HEK293 (cell line): Measurements from ENCODE around the gene PDIA5.

Experiments
- CTCF ChIA-PET: fragments of 350-600 bp; formaldehyde crosslinking; extraction: SDS; loops from one replicate; lab custom pipeline; 2021; ENCODE audit warnings: antibody characterized with exemption; lab: Yijun Ruan, JAX
- POLR2A ChIA-PET: fragments of 300-600 bp; formaldehyde crosslinking; extraction: SDS; loops from one replicate; lab custom pipeline; 2020; ENCODE audit warnings: antibody characterized with exemption, inconsistent platforms; lab: Yijun Ruan, JAX
- H3K27ac ChIP-seq: fragments of 200-500 bp; sonication (Bioruptor generic); 2 replicates; pipeline ENCODE4 v1.5.1; 2014; ENCODE audit warnings: low read depth, low read length, control low read depth, inconsistent platforms; ENCODE audit errors: extremely low read depth
- H3K36me3 ChIP-seq, 2 experiments: fragments of 200-500 bp in 1 of 2; sonication (Bioruptor generic) in 1 of 2; 1 replicate in 1 of 2; 2 replicates in 1 of 2; pipeline ENCODE4 v1.5.1; 2014 to 2017; ENCODE audit warnings: inconsistent platforms in 2 of 2, low read length in 2 of 2; ENCODE audit not compliant: control insufficient read depth in 2 of 2, insufficient read depth in 1 of 2
- H3K4me1 ChIP-seq: fragments of 200-500 bp; sonication (Bioruptor generic); 2 replicates; pipeline ENCODE4 v1.5.1; 2014; ENCODE audit warnings: mild to moderate bottlenecking, low read length, inconsistent platforms; ENCODE audit not compliant: control insufficient read depth, insufficient read depth
- H3K4me3 ChIP-seq: 2 replicates; pipeline ENCODE4 v1.5.1; 2011; ENCODE audit warnings: low read depth, mild to moderate bottlenecking, control low read depth, low read length, moderate library complexity
- H3K9me3 ChIP-seq: fragments of 200-500 bp; sonication (Bioruptor generic); 2 replicates; pipeline ENCODE4 v1.5.1; 2014; ENCODE audit warnings: low read depth, low read length, inconsistent platforms; ENCODE audit not compliant: control insufficient read depth, insufficient read depth
- FEZF1 ChIP-seq: fragments of 450-650 bp; formaldehyde crosslinking; IDR thresholded peaks from 2 replicates; pipeline ENCODE4 v1.5.1; 2016; ENCODE audit warnings: missing biosample characterization, missing genetic modification characterization
- GFI1B ChIP-seq: fragments of 450-650 bp; formaldehyde crosslinking; IDR thresholded peaks from 2 replicates; pipeline ENCODE4 v1.5.1; 2016; ENCODE audit warnings: missing biosample characterization, missing genetic modification characterization
- GLIS1 ChIP-seq: fragments of 450-650 bp; formaldehyde crosslinking; IDR thresholded peaks from 2 replicates; pipeline ENCODE4 v1.5.1; 2016; ENCODE audit warnings: missing biosample characterization, missing genetic modification characterization
- KLF8 ChIP-seq: fragments of 450-650 bp; formaldehyde crosslinking; IDR thresholded peaks from 2 replicates; pipeline ENCODE4 v1.5.1; 2016; ENCODE audit warnings: missing biosample characterization, missing genetic modification characterization
- OSR2 ChIP-seq: fragments of 450-650 bp; formaldehyde crosslinking; IDR thresholded peaks from 2 replicates; pipeline ENCODE4 v1.5.1; 2016; ENCODE audit warnings: missing biosample characterization, missing genetic modification characterization
- OVOL3 ChIP-seq: fragments of 450-650 bp; formaldehyde crosslinking; IDR thresholded peaks from 2 replicates; pipeline ENCODE4 v1.5.1; 2016; ENCODE audit warnings: missing biosample characterization, missing genetic modification characterization
- SETDB1 ChIP-seq: IDR thresholded peaks from one replicate; pipeline ENCODE4 v1.6.1; 2017; ENCODE audit warnings: mild to moderate bottlenecking, low read length, moderate library complexity, mixed read lengths; ENCODE audit not compliant: insufficient read length
- WT1 ChIP-seq: fragments of 450-650 bp; formaldehyde crosslinking; IDR thresholded peaks from 2 replicates; pipeline ENCODE4 v1.5.1; 2016; ENCODE audit warnings: missing biosample characterization, missing genetic modification characterization
- YY2 ChIP-seq: fragments of 450-650 bp; formaldehyde crosslinking; IDR thresholded peaks from 2 replicates; pipeline ENCODE4 v1.5.1; 2016; ENCODE audit warnings: missing biosample characterization, missing genetic modification characterization
- ZFHX2 ChIP-seq: fragments of 450-650 bp; formaldehyde crosslinking; conservative IDR thresholded peaks from 2 replicates; pipeline ENCODE4 v1.5.1; 2016; ENCODE audit warnings: missing biosample characterization, missing genetic modification characterization
- ZNF114 ChIP-seq: fragments of 450-650 bp; formaldehyde crosslinking; IDR thresholded peaks from 2 replicates; pipeline ENCODE4 v1.5.0; 2017; ENCODE audit warnings: missing biosample characterization, missing genetic modification characterization
- ZNF157 ChIP-seq: fragments of 450-650 bp; formaldehyde crosslinking; IDR thresholded peaks from 2 replicates; pipeline ENCODE4 v1.5.1; 2016; ENCODE audit warnings: missing biosample characterization, missing genetic modification characterization
- ZNF169 ChIP-seq: fragments of 450-650 bp; formaldehyde crosslinking; IDR thresholded peaks from 2 replicates; pipeline ENCODE4 v1.5.1; 2016; ENCODE audit warnings: missing biosample characterization, missing genetic modification characterization
- ZNF184 ChIP-seq: fragments of 450-650 bp; IDR thresholded peaks from 2 replicates; pipeline ENCODE4 v1.5.1; 2018; ENCODE audit warnings: missing biosample characterization, mild to moderate bottlenecking, missing genetic modification characterization
- ZNF223 ChIP-seq: fragments of 450-650 bp; formaldehyde crosslinking; IDR thresholded peaks from 2 replicates; pipeline ENCODE4 v1.5.1; 2016; ENCODE audit warnings: missing biosample characterization, missing genetic modification characterization
- ZNF394 ChIP-seq: fragments of 450-650 bp; formaldehyde crosslinking; IDR thresholded peaks from 2 replicates; pipeline ENCODE4 v1.5.1; 2016; ENCODE audit warnings: missing biosample characterization, missing genetic modification characterization, mild to moderate bottlenecking, moderate library complexity, borderline replicate concordance
- ZNF549 ChIP-seq: fragments of 450-650 bp; IDR thresholded peaks from 2 replicates; pipeline ENCODE4 v1.5.1; 2018; ENCODE audit warnings: missing biosample characterization, missing genetic modification characterization, mild to moderate bottlenecking, inconsistent platforms, moderate library complexity
- ZNF571 ChIP-seq: fragments of 450-650 bp; formaldehyde crosslinking; IDR thresholded peaks from 2 replicates; pipeline ENCODE4 v1.5.0; 2017; ENCODE audit warnings: missing biosample characterization, missing genetic modification characterization
- ZNF610 ChIP-seq: fragments of 450-650 bp; formaldehyde crosslinking; IDR thresholded peaks from 2 replicates; pipeline ENCODE4 v1.5.1; 2016; ENCODE audit warnings: missing biosample characterization, missing genetic modification characterization, borderline replicate concordance
- ZNF623 ChIP-seq: fragments of 450-650 bp; formaldehyde crosslinking; IDR thresholded peaks from 2 replicates; pipeline ENCODE4 v1.5.1; 2016; ENCODE audit warnings: missing biosample characterization, missing genetic modification characterization
- ZNF777 ChIP-seq: fragments of 450-650 bp; formaldehyde crosslinking; IDR thresholded peaks from 2 replicates; pipeline ENCODE4 v1.5.1; 2017; ENCODE audit warnings: missing biosample characterization, missing genetic modification characterization, borderline replicate concordance
- ZNF830 ChIP-seq: fragments of 450-650 bp; IDR thresholded peaks from 2 replicates; pipeline ENCODE4 v1.5.0; 2018; ENCODE audit warnings: missing biosample characterization, missing genetic modification characterization, low read depth, mild to moderate bottlenecking, moderate library complexity
- TF ChIP-seq, protein P1 (sequence below): fragments of 450-650 bp; formaldehyde crosslinking; IDR thresholded peaks from 2 replicates; pipeline ENCODE4 v1.5.1; 2016; ENCODE audit warnings: missing biosample characterization, missing genetic modification characterization
- TF ChIP-seq, protein P2 (sequence below): fragments of 450-650 bp; formaldehyde crosslinking; IDR thresholded peaks from 2 replicates; pipeline ENCODE4 v1.5.1; 2016; ENCODE audit warnings: missing biosample characterization, missing genetic modification characterization

Gene PDIA5

DNA sequence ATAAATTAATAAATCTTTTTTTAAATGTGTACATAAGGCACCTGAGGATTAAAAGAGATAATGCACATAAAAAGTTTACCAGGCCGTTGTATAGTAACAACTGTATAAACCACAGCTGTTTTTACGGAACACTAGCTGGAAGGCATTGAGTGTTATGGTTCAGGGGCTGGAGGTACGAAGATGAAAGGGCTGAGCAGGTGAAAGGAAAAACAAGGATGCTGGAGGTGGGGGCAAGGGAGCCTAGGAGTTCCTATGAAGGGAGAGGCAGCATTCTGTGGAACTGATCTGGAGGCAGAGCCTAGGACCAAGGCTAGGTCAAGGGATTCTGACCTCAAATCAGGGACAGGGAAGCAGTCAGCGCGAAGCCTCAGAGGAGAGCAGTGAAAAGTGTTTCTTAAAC, 47.2 kb upstream of the PDIA5 start (continued):
- no peak for TF ChIP-seq ZNF157 (tag by site-specific recombination)

DNA sequence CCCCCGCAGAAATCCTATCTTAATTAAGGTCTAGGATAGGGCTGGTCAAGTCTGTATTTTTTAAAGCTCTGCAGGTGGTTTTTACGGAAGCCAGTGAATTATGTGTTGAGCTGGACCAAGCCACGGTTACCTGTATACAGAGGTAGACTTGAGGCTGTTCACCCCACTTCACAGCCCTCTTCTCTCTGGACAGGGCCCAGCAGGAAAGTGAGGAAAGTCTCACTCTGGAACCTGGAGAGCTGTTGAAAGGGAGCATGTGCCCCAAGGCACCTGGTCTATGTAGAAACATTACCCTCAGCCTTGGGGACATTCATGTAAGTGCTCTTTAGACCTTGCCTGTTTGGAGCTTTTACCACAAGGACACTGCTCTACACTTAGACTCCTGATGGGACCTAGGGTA, 46.1 kb upstream of the PDIA5 start:
- CTCF ChIA-PET, result interaction anchor here (1.2 kb wide), 1 partner anchor 46 kb away, joined by 3 read pairs; no protein-coding TSS in a partner anchor
- POLR2A ChIA-PET, result interaction anchor here (0.9 kb wide), 1 partner anchor 43 kb away, joined by 3 read pairs; no protein-coding TSS in a partner anchor
- Histone ChIP-seq H3K9me3 (no peaks in the 10 kb centered on the region), H3K36me3 (no peaks in the 10 kb centered on the region)
- no peak for TF ChIP-seq ZNF184
- TF ChIP-seq ZFHX2, result no peak
- no peak for TF ChIP-seq GLIS1 (tag by site-specific recombination)
- no peak for TF ChIP-seq ZNF169 (tag by site-specific recombination)
- no peak for TF ChIP-seq ZNF549 (tag by site-specific recombination)
- TF ChIP-seq ZNF777 (tag by site-specific recombination), result no peak
- TF ChIP-seq KLF8, result no peak
- no peak for TF ChIP-seq OVOL3 (tag by site-specific recombination)
- TF ChIP-seq ZNF571 (tag by site-specific recombination), result no peak
- TF ChIP-seq OSR2 (tag by site-specific recombination), result no peak
- TF ChIP-seq, all 188 proteins: peak for 0
- Histone ChIP-seq H3K4me3 (no peak overlapping the region), H3K4me1 (peaks cover 3% of the 10 kb centered on the region; the same call in 1 of the 2 replicates), H3K27ac (no peak overlapping the region)

DNA sequence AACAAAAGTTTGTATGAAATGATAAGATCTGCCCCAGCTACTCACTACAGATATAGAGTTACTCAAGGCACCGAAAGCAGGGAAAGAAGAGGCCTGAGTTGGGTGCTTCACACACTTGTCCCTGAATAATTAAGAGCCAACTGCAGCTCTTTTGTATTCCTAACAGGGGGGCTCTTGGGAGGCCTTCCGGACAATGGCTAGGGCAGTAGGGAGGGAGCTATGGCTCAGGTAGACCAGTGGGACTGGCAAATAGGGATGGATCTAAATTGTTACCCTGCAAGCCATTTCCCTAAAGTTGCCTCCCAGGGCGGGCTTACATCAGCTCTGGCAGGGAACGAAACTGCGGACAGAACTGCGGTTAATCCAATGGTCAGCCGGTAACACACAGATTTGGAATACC, 45.4 kb upstream of the PDIA5 start:
- ChIA-PET CTCF (interaction anchor here (1.2 kb wide), 1 partner anchor 47 kb away, joined by 3 read pairs; no protein-coding TSS in a partner anchor), POLR2A (interaction anchor here (0.9 kb wide), 1 partner anchor 43 kb away, joined by 3 read pairs; no protein-coding TSS in a partner anchor)
- H3K4me1 ChIP-seq, result peaks cover 3% of the 10 kb centered on the region; the same call in 1 of the 2 replicates
- H3K27ac ChIP-seq, result no peak overlapping the region
- no peaks in the 10 kb centered on the region for H3K9me3 ChIP-seq
- H3K36me3 ChIP-seq, result no peaks in the 10 kb centered on the region
- H3K4me3 ChIP-seq, result no peak overlapping the region
- TF ChIP-seq ZNF157 (tag by site-specific recombination), result no peak
- no peak for TF ChIP-seq YY2 (tag by site-specific recombination)
- TF ChIP-seq ZNF394, result 0 out of 2 replicates have a peak, but pooled peaks have one; percentile 33

DNA sequence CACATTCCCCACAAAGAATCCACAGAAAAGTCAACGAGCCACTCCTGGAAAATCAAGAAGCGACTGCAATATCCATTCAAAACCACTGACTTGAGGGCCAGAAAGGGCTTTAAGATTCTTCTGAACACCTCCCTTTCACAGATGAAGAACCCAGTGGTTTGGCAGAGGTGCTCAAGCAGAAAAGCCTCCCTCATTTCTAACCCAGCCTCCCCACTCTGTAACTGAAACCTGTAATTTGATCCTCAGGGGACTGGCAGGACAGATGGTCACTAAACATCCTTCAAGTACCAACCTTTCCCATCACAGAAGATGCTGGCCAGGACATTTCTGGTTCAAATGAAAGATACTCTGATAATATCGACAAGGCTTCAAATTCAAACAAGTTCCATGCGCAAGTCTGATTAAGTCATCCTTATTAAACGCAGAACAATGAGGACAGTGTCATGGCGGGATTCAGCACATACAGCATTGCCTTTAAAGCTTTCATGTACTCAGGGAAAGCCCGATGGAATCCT, 44.8 kb upstream of the PDIA5 start:
- Histone ChIP-seq H3K4me1 (peaks cover 3% of the 10 kb centered on the region; the same call in 1 of the 2 replicates), H3K27ac (no peak overlapping the region), H3K4me3 (no peak overlapping the region), H3K9me3 (no peaks in the 10 kb centered on the region), H3K36me3 (no peaks in the 10 kb centered on the region)
- CTCF ChIA-PET, result interaction anchor here (0.6 kb wide), 1 partner anchor 263 kb away, joined by 3 read pairs; no protein-coding TSS in a partner anchor
- POLR2A ChIA-PET, result no interaction called here
- TF ChIP-seq SETDB1 (no peak), ZNF623 (tag by site-specific recombination) (no peak), GFI1B (tag by site-specific recombination) (no peak), ZNF223 (tag by site-specific recombination) (no peak), ZNF830 (tag by site-specific recombination) (no peak), ZNF114 (tag by site-specific recombination) (no peak), FEZF1 (tag by site-specific recombination) (no peak), WT1 (tag by site-specific recombination) (peak; percentile 75), ZNF610 (no peak)
- TF ChIP-seq, protein P1, sequence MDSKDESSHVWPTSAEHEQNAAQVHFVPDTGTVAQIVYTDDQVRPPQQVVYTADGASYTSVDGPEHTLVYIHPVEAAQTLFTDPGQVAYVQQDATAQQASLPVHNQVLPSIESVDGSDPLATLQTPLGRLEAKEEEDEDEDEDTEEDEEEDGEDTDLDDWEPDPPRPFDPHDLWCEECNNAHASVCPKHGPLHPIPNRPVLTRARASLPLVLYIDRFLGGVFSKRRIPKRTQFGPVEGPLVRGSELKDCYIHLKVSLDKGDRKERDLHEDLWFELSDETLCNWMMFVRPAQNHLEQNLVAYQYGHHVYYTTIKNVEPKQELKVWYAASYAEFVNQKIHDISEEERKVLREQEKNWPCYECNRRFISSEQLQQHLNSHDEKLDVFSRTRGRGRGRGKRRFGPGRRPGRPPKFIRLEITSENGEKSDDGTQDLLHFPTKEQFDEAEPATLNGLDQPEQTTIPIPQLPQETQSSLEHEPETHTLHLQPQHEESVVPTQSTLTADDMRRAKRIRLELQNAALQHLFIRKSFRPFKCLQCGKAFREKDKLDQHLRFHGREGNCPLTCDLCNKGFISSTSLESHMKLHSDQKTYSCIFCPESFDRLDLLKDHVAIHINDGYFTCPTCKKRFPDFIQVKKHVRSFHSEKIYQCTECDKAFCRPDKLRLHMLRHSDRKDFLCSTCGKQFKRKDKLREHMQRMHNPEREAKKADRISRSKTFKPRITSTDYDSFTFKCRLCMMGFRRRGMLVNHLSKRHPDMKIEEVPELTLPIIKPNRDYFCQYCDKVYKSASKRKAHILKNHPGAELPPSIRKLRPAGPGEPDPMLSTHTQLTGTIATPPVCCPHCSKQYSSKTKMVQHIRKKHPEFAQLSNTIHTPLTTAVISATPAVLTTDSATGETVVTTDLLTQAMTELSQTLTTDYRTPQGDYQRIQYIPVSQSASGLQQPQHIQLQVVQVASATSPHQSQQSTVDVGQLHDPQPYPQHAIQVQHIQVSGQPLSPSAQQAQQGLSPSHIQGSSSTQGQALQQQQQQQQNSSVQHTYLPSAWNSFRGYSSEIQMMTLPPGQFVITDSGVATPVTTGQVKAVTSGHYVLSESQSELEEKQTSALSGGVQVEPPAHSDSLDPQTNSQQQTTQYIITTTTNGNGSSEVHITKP (tag by site-specific recombination), result 0 out of 2 replicates have a peak, but pooled peaks have one; percentile 31
- TF ChIP-seq, protein P2, sequence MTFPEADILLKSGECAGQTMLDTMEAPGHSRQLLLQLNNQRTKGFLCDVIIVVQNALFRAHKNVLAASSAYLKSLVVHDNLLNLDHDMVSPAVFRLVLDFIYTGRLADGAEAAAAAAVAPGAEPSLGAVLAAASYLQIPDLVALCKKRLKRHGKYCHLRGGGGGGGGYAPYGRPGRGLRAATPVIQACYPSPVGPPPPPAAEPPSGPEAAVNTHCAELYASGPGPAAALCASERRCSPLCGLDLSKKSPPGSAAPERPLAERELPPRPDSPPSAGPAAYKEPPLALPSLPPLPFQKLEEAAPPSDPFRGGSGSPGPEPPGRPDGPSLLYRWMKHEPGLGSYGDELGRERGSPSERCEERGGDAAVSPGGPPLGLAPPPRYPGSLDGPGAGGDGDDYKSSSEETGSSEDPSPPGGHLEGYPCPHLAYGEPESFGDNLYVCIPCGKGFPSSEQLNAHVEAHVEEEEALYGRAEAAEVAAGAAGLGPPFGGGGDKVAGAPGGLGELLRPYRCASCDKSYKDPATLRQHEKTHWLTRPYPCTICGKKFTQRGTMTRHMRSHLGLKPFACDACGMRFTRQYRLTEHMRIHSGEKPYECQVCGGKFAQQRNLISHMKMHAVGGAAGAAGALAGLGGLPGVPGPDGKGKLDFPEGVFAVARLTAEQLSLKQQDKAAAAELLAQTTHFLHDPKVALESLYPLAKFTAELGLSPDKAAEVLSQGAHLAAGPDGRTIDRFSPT (tag by site-specific recombination), result no peak
